Natural killer cell treated with Interleukin-12 subunit alpha and Interleukin-12 subunit beta and Interleukin-15 and Interleukin-18, amount 100 ng/mL, for 72 hours (primary cell): ENCODE data around the gene FRMD6. TPM values are rescaled to one million over a fixed set of nuclear protein-coding genes. Genes with fewer than 3 reads are reported as not detected.

Source experiments
- ATAC-seq, 2 donors: fragments of 150-1000 bp; cut with Tn5 transposase in 1 of 2; sonication (Bioruptor Pico), chemical (Tn5 transposase) in 1 of 2; 2 replicates each; pipeline ENCODE4 v1.10.0; 2021
- DNase-seq: peaks from one replicate; pipeline ENCODE4 v3.0.0; 2022; ENCODE audit warnings: low spot score
- H3K27ac Mint-ChIP-seq, 2 donors: 1 replicate in 1 of 2; 2 replicates in 1 of 2; pipeline ENCODE4 v1.8.0; 2022; ENCODE audit warnings: mixed read lengths in 2 of 2, mild to moderate bottlenecking in 1 of 2, moderate library complexity in 1 of 2
- H3K27me3 Mint-ChIP-seq, 2 donors: 1 replicate in 1 of 2; 2 replicates in 1 of 2; pipeline ENCODE4 v1.8.0; 2022; ENCODE audit warnings: mixed read lengths in 2 of 2
- H3K36me3 Mint-ChIP-seq: one replicate; pipeline ENCODE4 v1.8.0; 2022; ENCODE audit warnings: mixed read lengths
- H3K4me1 Mint-ChIP-seq, 2 donors: 1 replicate in 1 of 2; 2 replicates in 1 of 2; pipeline ENCODE4 v1.8.0; 2022; ENCODE audit warnings: low read depth in 2 of 2, mixed read lengths in 2 of 2, mild to moderate bottlenecking in 1 of 2
- H3K4me3 Mint-ChIP-seq: one replicate; pipeline ENCODE4 v1.8.0; 2022; ENCODE audit warnings: mixed read lengths
- H3K9me3 Mint-ChIP-seq: 2 replicates; pipeline ENCODE4 v1.8.0; 2022; ENCODE audit warnings: mixed read lengths
- total RNA-seq, 2 donors: library from RNA; stranded (reverse); gene quantifications; one replicate each; pipeline ENCODE4 v1.2.3, GENCODE V29; 2022

Gene FRMD6
- total RNA-seq, 2 donors from 2014 or later, result 2.5 to 3.0 TPM

- H3K4me3 Mint-ChIP-seq, result no peak overlapping the region
- H3K27ac Mint-ChIP-seq, result no peak overlapping the region
- no peaks in the 10 kb centered on the region for H3K9me3 Mint-ChIP-seq
- no peaks in the 10 kb centered on the region for H3K4me1 Mint-ChIP-seq
- H3K27me3 Mint-ChIP-seq, result peaks cover 20 to 28% of the 10 kb centered on the region in 2 donors
- DNase-seq (no peak), ATAC-seq (no peak)
- no peaks in the 10 kb centered on the region for H3K36me3 Mint-ChIP-seq
These were observed 11.9 kb upstream of the FRMD6 start for GRCh38 chr14:51639668-51640316.

GRCh38 chr14:51643140-51643539 lies 8.6 kb upstream of the FRMD6 start:
- no peak for ATAC-seq
- Mint-ChIP-seq H3K9me3 (no peaks in the 10 kb centered on the region), H3K4me1 (no peaks in the 10 kb centered on the region), H3K4me3 (no peak overlapping the region), H3K27me3 (peaks cover 6 to 15% of the 10 kb centered on the region in 2 donors), H3K27ac (no peak overlapping the region), H3K36me3 (no peaks in the 10 kb centered on the region)
- no peak for DNase-seq

- ATAC-seq (no peak), DNase-seq (no peak)
- Mint-ChIP-seq H3K27ac (no peak overlapping the region), H3K4me1 (no peaks in the 10 kb centered on the region), H3K27me3 (peaks cover 0 to 12% of the 10 kb centered on the region in 2 donors), H3K9me3 (no peaks in the 10 kb centered on the region), H3K36me3 (no peaks in the 10 kb centered on the region), H3K4me3 (no peak overlapping the region)
These were observed 7.3 kb upstream of the FRMD6 start for GRCh38 chr14:51644217-51644933.

GRCh38 chr14:51648296-51648695 lies 3.4 kb upstream of the FRMD6 start:
- Mint-ChIP-seq H3K36me3 (no peaks in the 10 kb centered on the region), H3K4me1 (peaks cover 9 to 13% of the 10 kb centered on the region in 2 donors), H3K9me3 (no peaks in the 10 kb centered on the region), H3K27me3 (peaks cover 5 to 11% of the 10 kb centered on the region in 2 donors), H3K4me3 (no peak overlapping the region), H3K27ac (no peak overlapping the region)
- ATAC-seq, result no peak
- no peak for DNase-seq

- H3K9me3 Mint-ChIP-seq, result no peaks in the 10 kb centered on the region
- peaks cover 13 to 15% of the 10 kb centered on the region in 2 donors for H3K4me1 Mint-ChIP-seq
- peak overlapping the region; percentile 74 for H3K4me3 Mint-ChIP-seq
- H3K27ac Mint-ChIP-seq, result peak overlapping the region in 1 of 2 donors; percentile 43
- H3K36me3 Mint-ChIP-seq, result no peaks in the 10 kb centered on the region
- DNase-seq (no peak), ATAC-seq (no peak)
- peaks cover 19 to 28% of the 10 kb centered on the region in 2 donors for H3K27me3 Mint-ChIP-seq
These were observed 858 bp upstream of the FRMD6 start for GRCh38 chr14:51650716-51651387.

GRCh38 chr14:51652168-51653078 lies 713 bp downstream of the FRMD6 start:
- Mint-ChIP-seq H3K27me3 (peaks cover 20 to 37% of the 10 kb centered on the region in 2 donors), H3K4me1 (peaks cover 13 to 15% of the 10 kb centered on the region in 2 donors), H3K27ac (peak overlapping the region; percentile 29 to 64), H3K36me3 (no peaks in the 10 kb centered on the region), H3K4me3 (peak overlapping the region; percentile 74), H3K9me3 (no peaks in the 10 kb centered on the region)
- peak; percentile 64 to 72 for ATAC-seq
- DNase-seq, result peak; percentile 67

- H3K27me3 Mint-ChIP-seq, result peaks cover 24 to 41% of the 10 kb centered on the region in 2 donors
- DNase-seq (no peak), ATAC-seq (no peak)
- no peaks in the 10 kb centered on the region for H3K9me3 Mint-ChIP-seq
- no peaks in the 10 kb centered on the region for H3K36me3 Mint-ChIP-seq
- H3K27ac Mint-ChIP-seq, result peak overlapping the region; percentile 29 to 64
- peak overlapping the region; percentile 74 for H3K4me3 Mint-ChIP-seq
- H3K4me1 Mint-ChIP-seq, result peaks cover 13 to 15% of the 10 kb centered on the region in 2 donors
These were observed 1.5 kb downstream of the FRMD6 start for GRCh38 chr14:51653079-51653774.

- Mint-ChIP-seq H3K4me3 (no peak overlapping the region), H3K27ac (no peak overlapping the region), H3K9me3 (no peaks in the 10 kb centered on the region), H3K4me1 (peaks cover 13 to 15% of the 10 kb centered on the region in 2 donors), H3K36me3 (no peaks in the 10 kb centered on the region), H3K27me3 (peaks cover 27 to 47% of the 10 kb centered on the region in 2 donors)
- ATAC-seq, result no peak
- no peak for DNase-seq
These were observed 2.2 kb downstream of the FRMD6 start for GRCh38 chr14:51653775-51654532.

- H3K4me1 Mint-ChIP-seq, result peaks cover 13 to 15% of the 10 kb centered on the region in 2 donors
- peaks cover 27 to 47% of the 10 kb centered on the region in 2 donors for H3K27me3 Mint-ChIP-seq
- ATAC-seq (no peak), DNase-seq (no peak)
- H3K9me3 Mint-ChIP-seq, result no peaks in the 10 kb centered on the region
- H3K36me3 Mint-ChIP-seq, result no peaks in the 10 kb centered on the region
- H3K4me3 Mint-ChIP-seq, result no peak overlapping the region
- no peak overlapping the region for H3K27ac Mint-ChIP-seq
These were observed 2.8 kb downstream of the FRMD6 start for GRCh38 chr14:51654533-51654845.

GRCh38 chr14:51657762-51658161 lies 6.1 kb downstream of the FRMD6 start:
- ATAC-seq (no peak), DNase-seq (no peak)
- no peaks in the 10 kb centered on the region for H3K9me3 Mint-ChIP-seq
- peaks cover 8 to 9% of the 10 kb centered on the region in 2 donors for H3K4me1 Mint-ChIP-seq
- no peak overlapping the region for H3K27ac Mint-ChIP-seq
- peaks cover 40 to 58% of the 10 kb centered on the region in 2 donors for H3K27me3 Mint-ChIP-seq
- no peaks in the 10 kb centered on the region for H3K36me3 Mint-ChIP-seq
- no peak overlapping the region for H3K4me3 Mint-ChIP-seq

GRCh38 chr14:51658441-51659173 lies 6.9 kb downstream of the FRMD6 start:
- H3K27ac Mint-ChIP-seq, result no peak overlapping the region
- no peak overlapping the region for H3K4me3 Mint-ChIP-seq
- no peak for DNase-seq
- H3K36me3 Mint-ChIP-seq, result no peaks in the 10 kb centered on the region
- peaks cover 0 to under 1% of the 10 kb centered on the region in 2 donors for H3K4me1 Mint-ChIP-seq
- no peak for ATAC-seq
- no peaks in the 10 kb centered on the region for H3K9me3 Mint-ChIP-seq
- peaks cover 34 to 50% of the 10 kb centered on the region in 2 donors for H3K27me3 Mint-ChIP-seq

- Mint-ChIP-seq H3K36me3 (no peaks in the 10 kb centered on the region), H3K27me3 (peaks cover 25 to 33% of the 10 kb centered on the region in 2 donors), H3K4me1 (no peaks in the 10 kb centered on the region), H3K4me3 (no peak overlapping the region), H3K9me3 (no peaks in the 10 kb centered on the region), H3K27ac (no peak overlapping the region)
- ATAC-seq, result no peak
- DNase-seq, result no peak
These were observed 9.0 kb downstream of the FRMD6 start for GRCh38 chr14:51660741-51661140.
